Activated T-helper 1 cell treated with anti-CD3 and anti-CD28 coated beads, Interleukin-12 subunit alpha, Interleukin-12 subunit beta, Interleukin-2, Interleukin-4 antibody, amounts not matched to agents 30 ng/mL and 10 ng/mL and 1 ng/mL, durations not matched to agents 14 hours and 24 hours and 36 hours (primary cell): ENCODE measurements around the gene TUT7. TPM values are rescaled to one million over a fixed set of nuclear protein-coding genes. Genes with fewer than 3 reads are reported as not detected.

ENCODE experiments used
- DNase-seq: peaks from one replicate; pipeline ENCODE4 v3.0.0; 2021; ENCODE audit warnings: low spot score
- H3K27ac Mint-ChIP-seq: one replicate; pipeline ENCODE4 v1.8.0; 2021; ENCODE audit warnings: mild to moderate bottlenecking, mixed read lengths
- H3K27me3 Mint-ChIP-seq: one replicate; pipeline ENCODE4 v1.8.0; 2022; ENCODE audit warnings: mild to moderate bottlenecking, moderate library complexity, mixed read lengths; ENCODE audit not compliant: insufficient read depth
- H3K36me3 Mint-ChIP-seq: one replicate; pipeline ENCODE4 v1.8.0; 2021; ENCODE audit warnings: low read depth, mixed read lengths
- H3K4me1 Mint-ChIP-seq: one replicate; pipeline ENCODE4 v1.8.0; 2021; ENCODE audit warnings: low read depth, mixed read lengths
- H3K4me3 Mint-ChIP-seq: one replicate; pipeline ENCODE4 v1.8.0; 2021; ENCODE audit warnings: mild to moderate bottlenecking, moderate library complexity, mixed read lengths
- H3K9me3 Mint-ChIP-seq: one replicate; pipeline ENCODE4 v1.8.0; 2021; ENCODE audit warnings: mixed read lengths
- intact Hi-C: fragments of 100-400 bp; cut with micrococcal nuclease; formaldehyde crosslinking; loops from one replicate; pipeline ENCODE4 v1.15.1; 2024
- total RNA-seq: library from RNA; stranded (reverse); gene quantifications from 2 replicates; pipeline ENCODE4 v1.2.3, GENCODE V29; 2022

Gene TUT7
- total RNA-seq, 1 donor from 2014 or later = 44.1 TPM

DNA sequence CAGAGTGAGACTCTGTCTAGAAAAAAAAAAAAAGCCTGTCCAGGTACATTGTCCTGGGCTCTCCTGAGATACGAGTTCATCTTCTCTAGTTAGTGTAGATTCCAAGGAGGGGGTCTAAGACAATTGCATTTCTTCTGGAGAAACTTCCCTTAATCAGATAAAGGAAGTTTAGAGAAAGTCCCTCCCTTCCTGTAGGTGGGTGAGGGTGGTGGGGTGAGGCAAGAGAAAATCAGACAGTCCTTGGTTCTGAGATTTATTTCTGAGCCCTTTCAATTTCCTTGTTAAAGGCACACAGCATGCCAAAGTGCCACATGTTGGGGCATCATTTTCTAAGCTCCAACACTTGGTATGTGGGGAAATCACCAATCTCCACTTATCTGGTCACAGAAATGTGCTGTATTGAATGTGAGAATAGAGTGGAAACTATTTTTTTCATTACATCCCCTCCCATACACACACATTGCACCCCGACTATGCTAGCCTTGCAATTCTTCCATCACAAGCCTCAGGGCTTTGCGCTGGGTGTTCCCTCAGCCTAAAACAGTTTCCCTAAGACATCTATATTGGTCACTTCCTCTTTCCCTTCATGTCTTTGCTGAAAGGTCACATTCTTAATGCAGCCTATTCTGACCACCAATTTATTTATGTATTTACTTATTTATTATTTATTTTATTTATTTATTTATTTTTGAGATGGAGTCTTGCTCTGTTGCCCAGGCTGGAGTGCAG, 5.1 kb upstream of the TUT7 start:
- Mint-ChIP-seq H3K4me3 (no peak overlapping the region), H3K9me3 (no peaks in the 10 kb centered on the region), H3K27me3 (peaks cover 27% of the 10 kb centered on the region), H3K36me3 (no peaks in the 10 kb centered on the region), H3K4me1 (peaks cover 14% of the 10 kb centered on the region), H3K27ac (no peak overlapping the region)
- DNase-seq = no peak
- intact Hi-C loops = loop anchor here (10.0 kb wide), 1 partner anchor 555 kb away; no protein-coding TSS in a partner anchor

DNA sequence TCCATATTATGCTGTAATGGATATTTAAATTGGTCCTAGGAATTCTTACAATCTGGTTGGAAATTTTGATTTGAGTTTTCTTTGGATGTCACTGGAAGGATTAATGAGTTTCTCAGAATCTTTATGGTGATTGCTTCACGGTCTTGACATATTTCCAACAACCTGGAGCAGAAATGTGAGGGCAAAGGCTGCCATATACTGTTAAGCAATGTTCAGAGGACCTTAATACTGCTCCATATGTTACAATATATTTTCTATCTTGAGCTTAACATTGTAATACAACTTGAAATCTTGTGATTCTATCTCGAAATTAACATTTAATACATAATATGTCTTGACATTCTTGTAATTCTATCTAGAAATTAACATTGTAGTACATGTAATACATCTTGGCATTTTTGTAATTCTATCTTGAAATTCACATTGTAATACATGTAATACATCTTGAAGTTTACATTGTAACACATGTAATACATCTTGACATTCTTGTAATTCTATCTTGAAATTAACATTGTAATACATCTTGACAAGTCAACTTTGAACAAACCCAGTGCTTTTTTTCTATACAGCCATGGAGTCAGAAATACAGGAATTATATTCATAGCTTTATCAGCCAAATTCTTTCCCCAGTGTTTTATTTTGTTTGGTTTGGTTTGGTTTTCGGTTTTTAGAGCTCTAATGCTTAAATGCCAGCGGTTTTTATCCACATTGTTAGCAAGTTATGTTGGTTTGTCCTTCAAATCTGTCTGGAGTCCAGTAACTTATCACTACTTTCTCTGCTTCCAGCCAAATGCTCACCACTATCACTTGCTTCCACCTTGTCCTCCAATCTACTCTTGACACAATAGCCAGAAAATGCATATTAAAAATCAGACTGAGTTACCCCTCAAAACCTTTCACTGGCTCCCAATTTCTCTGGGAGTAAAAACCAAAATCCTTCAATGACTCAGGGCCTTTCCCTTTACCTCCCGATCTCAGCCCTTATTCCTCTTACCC, 3.0 kb upstream of the TUT7 start:
- Mint-ChIP-seq H3K4me3 (no peak overlapping the region), H3K27ac (no peak overlapping the region), H3K4me1 (peaks cover 28% of the 10 kb centered on the region), H3K9me3 (no peaks in the 10 kb centered on the region), H3K36me3 (peaks cover 12% of the 10 kb centered on the region), H3K27me3 (peaks cover 27% of the 10 kb centered on the region)
- no peak for DNase-seq
- intact Hi-C loops = loop anchor here (10.0 kb wide), 1 partner anchor 552 kb away; no protein-coding TSS in a partner anchor

DNA sequence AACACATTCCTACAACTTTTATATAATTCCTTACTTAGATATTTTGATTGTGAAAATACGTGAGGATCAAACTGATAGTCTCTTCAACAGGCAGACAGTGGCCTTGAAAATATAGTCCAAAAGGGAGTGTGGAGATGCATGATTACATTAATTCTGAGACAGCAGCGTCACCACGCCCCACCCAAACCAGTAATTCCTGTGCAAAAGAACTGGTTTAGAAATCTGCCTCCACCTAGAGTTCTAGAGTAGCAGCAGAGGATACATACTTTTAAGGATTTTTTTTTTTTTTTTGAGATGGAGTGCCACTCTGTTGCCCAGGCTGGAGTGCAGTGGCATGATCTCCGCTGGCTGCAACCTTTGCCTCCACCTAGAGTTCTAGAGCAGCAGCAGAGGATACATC, 1.6 kb upstream of the TUT7 start:
- no peak for DNase-seq
- Mint-ChIP-seq H3K27ac (no peak overlapping the region), H3K4me3 (no peak overlapping the region), H3K4me1 (peaks cover 35% of the 10 kb centered on the region), H3K9me3 (peaks cover 3% of the 10 kb centered on the region), H3K36me3 (peaks cover 20% of the 10 kb centered on the region), H3K27me3 (peaks cover 24% of the 10 kb centered on the region)
- intact Hi-C loops = loop anchor here (10.0 kb wide), 1 partner anchor 551 kb away; no protein-coding TSS in a partner anchor

DNA sequence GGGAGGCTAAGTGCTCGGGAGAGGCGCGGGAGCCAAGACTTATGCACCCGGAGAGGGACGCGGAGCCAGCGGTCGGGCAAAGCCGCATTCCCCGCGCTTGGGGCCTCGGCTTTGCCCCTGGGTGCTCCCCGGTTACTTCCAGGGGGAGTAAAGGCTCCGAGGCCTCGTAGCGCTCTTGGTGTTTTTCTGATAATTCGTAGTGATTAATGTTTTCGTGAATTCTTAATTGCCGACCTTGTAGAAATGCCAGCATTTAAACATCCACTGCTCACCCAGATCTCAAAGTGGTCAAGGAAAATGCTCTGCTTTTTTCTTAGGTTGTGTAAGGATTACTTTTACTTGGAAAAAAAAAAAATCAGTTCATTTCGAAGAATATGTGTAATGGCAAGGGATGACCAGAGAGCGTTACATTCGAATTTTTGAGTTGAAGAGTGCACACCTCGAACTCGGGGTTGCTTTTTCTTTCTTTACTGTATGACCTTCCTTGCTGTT, 654 bp upstream of the TUT7 start:
- intact Hi-C loops = loop anchor here (1.0 to 10.0 kb wide), 9 partner anchors 52 to 1947 kb away; partner anchors contain the start of genes AGTPBP1, GAS1 and ISCA1
- Mint-ChIP-seq H3K27ac (peak overlapping the region; percentile 86), H3K27me3 (peaks cover 23% of the 10 kb centered on the region), H3K4me1 (peaks cover 37% of the 10 kb centered on the region), H3K36me3 (peaks cover 28% of the 10 kb centered on the region), H3K9me3 (peaks cover 3% of the 10 kb centered on the region), H3K4me3 (peak overlapping the region; percentile 99)
- DNase-seq = no peak

DNA sequence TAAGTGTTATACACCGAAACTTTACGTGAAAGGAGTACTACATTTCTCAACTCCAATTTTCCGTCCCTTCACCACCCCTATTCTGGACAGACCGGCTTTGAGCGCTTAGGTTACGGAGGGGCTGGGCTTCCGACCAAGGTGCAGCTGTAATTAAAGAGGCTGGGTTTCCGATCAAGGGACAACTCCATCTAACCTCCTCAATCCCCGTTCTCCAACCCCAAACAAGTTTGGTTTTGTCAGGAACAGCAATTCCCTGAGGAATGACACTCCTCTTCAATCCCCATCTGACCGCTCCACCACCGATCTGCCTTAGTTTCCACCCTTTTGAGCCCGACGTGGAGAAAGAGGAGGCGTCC, 577 bp downstream of the TUT7 start:
- peaks cover 17% of the 10 kb centered on the region for H3K27me3 Mint-ChIP-seq
- peaks cover 4% of the 10 kb centered on the region for H3K9me3 Mint-ChIP-seq
- H3K36me3 Mint-ChIP-seq = peaks cover 34% of the 10 kb centered on the region
- peaks cover 45% of the 10 kb centered on the region for H3K4me1 Mint-ChIP-seq
- intact Hi-C loops = loop anchor here (1.0 to 10.0 kb wide), 10 partner anchors 51 to 1949 kb away; partner anchors contain the start of genes AGTPBP1, GAS1, GOLM1 and ISCA1
- no peak for DNase-seq
- H3K4me3 Mint-ChIP-seq = peak overlapping the region; percentile 99
- peak overlapping the region; percentile 100 for H3K27ac Mint-ChIP-seq

DNA sequence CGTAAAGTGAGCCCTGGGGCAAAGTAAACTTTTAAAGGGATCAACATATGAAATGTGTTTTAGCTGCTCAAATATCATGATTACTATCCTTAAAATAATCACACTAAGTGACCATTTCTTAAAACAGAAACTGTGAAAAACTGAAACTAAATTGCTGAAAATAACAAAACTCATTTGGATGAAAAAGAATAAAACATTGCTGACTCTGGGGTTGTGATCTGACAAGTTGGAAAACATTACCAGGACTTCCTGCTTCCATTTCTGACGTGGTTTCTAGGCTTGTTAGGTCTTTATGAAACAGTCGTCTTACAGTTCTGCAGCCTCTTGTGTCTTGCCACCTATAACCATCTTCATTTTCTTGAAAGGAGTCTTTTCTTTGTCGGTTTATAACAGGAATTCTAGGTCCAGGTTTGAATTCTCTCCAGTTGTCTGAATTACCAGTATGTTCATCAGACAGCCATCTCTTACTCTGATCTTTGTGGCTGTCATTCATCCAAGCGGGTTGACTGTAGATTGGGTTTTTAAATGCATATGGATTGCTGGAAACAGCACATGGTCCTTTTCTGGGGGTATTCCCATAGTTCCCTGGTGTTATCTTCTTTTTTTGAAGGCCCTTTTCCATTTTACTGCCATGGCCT, 1.7 kb downstream of the TUT7 start:
- intact Hi-C loops = loop anchor here (1.0 to 10.0 kb wide), 8 partner anchors 15 to 1950 kb away; partner anchors contain the start of genes GAS1 and GOLM1
- peak; percentile 17 for DNase-seq
- H3K27ac Mint-ChIP-seq = peak overlapping the region; percentile 100
- peaks cover 13% of the 10 kb centered on the region for H3K27me3 Mint-ChIP-seq
- H3K36me3 Mint-ChIP-seq = peaks cover 43% of the 10 kb centered on the region
- peak overlapping the region; percentile 99 for H3K4me3 Mint-ChIP-seq
- peaks cover 7% of the 10 kb centered on the region for H3K9me3 Mint-ChIP-seq
- peaks cover 55% of the 10 kb centered on the region for H3K4me1 Mint-ChIP-seq

DNA sequence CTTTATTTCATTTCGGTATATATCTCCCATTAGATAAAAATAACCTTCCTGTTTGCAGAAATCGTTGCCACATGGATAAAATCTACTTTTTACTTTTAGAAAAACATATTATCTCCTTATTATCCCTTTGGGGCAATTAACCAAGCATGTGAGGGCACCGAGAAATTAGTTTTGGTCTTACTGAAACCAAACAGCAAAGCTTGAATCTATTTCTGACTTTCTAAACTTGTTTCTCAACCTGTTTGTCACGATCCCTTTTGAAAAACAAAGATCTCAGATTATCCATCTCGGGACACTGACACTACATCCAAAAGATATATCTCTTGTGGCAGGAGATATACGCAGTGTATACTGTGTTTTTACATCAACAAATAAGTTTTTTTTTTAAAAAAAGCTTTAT, 2.3 kb downstream of the TUT7 start:
- Mint-ChIP-seq H3K4me3 (peak overlapping the region; percentile 80), H3K4me1 (peaks cover 60% of the 10 kb centered on the region), H3K27ac (peak overlapping the region; percentile 89), H3K9me3 (peaks cover 7% of the 10 kb centered on the region), H3K27me3 (peaks cover 9% of the 10 kb centered on the region), H3K36me3 (peaks cover 43% of the 10 kb centered on the region)
- no peak for DNase-seq
- intact Hi-C loops = loop anchor here (1.0 to 10.0 kb wide), 8 partner anchors 15 to 1950 kb away; partner anchors contain the start of genes GAS1 and GOLM1

DNA sequence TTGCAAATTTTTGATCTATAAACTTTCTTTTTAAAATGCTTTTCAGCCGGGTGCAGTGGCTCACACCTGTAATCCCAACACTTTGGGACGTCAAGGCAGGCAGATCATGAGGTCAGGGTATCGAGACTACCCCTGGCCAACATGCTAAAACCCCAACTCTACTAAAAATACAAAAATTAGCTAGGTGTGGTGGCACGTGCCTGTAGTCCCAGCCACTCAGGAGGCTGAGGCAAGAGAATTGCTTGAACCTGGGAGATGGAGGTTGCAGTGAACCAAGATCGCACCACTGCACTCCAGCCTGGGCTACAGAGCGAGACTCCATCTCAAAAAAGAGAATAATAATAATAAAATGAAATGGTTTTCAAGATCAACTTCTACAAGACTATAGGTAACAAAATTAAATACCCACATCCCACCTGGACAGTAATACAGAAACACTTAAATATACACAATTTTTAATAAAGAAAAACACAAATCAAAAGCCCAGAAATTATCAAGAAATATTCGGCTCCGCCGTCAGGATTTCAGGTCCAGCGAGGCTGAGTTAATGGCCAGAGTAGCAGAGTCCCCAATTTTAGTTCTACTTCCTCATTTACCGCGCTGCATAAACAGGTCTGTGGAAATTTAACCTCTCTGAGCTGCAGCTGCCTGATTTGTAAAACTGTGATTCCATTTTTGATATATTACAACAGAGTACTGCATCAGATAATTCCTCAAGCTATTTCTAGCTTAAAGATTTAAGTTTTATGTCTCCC, 4.0 kb downstream of the TUT7 start:
- Mint-ChIP-seq H3K36me3 (peaks cover 54% of the 10 kb centered on the region), H3K4me3 (peak overlapping the region; percentile 60), H3K4me1 (peaks cover 72% of the 10 kb centered on the region), H3K9me3 (peaks cover 7% of the 10 kb centered on the region), H3K27me3 (peaks cover 6% of the 10 kb centered on the region), H3K27ac (no peak overlapping the region)
- no peak for DNase-seq
- intact Hi-C loops = loop anchor here (5.0 to 10.0 kb wide), 6 partner anchors 48 to 1952 kb away; partner anchors contain the start of gene GAS1

DNA sequence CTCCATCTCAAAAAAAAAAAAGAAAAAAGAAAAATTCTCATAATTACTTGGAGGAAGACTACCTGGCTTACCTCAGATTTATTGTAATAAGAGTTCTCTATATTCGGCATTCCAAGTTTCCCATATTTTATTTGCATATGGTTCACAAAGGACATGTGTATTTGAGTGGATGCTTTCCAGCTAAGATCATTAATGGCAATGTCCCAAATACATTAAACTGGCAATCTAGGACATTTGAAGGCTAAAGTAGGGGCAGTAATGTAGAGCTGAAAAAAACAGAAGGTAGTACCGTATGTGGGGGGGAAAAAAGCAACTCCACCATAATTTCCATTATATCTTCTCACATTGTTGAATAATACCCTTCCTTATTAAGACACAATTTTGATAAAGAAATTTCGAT, 4.9 kb downstream of the TUT7 start:
- no peak overlapping the region for H3K4me3 Mint-ChIP-seq
- H3K4me1 Mint-ChIP-seq = peaks cover 74% of the 10 kb centered on the region
- peaks cover 60% of the 10 kb centered on the region for H3K36me3 Mint-ChIP-seq
- peaks cover 7% of the 10 kb centered on the region for H3K9me3 Mint-ChIP-seq
- intact Hi-C loops = no loop called here
- DNase-seq = no peak
- no peak overlapping the region for H3K27ac Mint-ChIP-seq
- H3K27me3 Mint-ChIP-seq = no peaks in the 10 kb centered on the region

DNA sequence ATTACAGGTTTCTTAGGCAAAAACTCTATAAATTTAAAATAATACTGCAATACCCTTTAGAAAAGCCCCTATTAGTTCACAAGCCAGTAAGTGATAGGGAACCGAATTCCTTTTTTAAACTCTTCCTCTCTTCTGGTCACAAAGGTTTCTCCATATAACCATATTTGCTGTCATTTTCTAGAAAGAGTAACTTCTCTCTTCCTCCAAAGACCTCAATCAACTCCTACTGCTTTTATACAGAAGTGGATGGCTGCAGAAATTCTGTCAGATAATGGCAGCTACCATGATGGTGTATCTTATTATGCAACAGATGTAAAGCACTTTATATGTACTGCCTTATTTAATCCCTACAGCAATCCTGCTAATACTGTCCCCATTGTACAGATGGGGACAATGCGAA, 6.2 kb downstream of the TUT7 start:
- Mint-ChIP-seq H3K27me3 (no peaks in the 10 kb centered on the region), H3K4me1 (peaks cover 68% of the 10 kb centered on the region), H3K27ac (no peak overlapping the region), H3K9me3 (peaks cover 7% of the 10 kb centered on the region), H3K36me3 (peaks cover 54% of the 10 kb centered on the region), H3K4me3 (peak overlapping the region; percentile 47)
- DNase-seq = no peak
- intact Hi-C loops = loop anchor here (1.0 kb wide), 1 partner anchor 11 kb away; no protein-coding TSS in a partner anchor

DNA sequence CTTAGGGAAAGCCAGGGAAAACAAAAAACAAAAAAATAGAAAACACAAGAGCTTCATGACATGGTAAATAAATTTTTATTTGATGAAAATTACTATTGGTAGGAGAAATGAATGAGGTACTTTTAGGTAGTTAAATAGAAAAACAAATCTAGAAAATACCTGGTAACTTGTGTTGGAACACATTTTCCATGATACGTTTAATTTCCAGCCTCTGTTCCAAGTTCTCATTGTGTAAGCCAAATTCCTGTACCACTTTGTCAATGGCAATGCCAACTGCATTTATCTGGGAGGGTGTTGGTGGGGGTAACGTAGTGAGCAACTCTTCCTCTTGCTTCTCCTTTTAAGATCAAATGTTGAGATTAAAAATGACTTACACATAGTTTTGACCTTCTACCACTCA, 9.4 kb downstream of the TUT7 start:
- Mint-ChIP-seq H3K27ac (no peak overlapping the region), H3K27me3 (no peaks in the 10 kb centered on the region), H3K9me3 (peaks cover 4% of the 10 kb centered on the region), H3K36me3 (peaks cover 48% of the 10 kb centered on the region), H3K4me1 (peaks cover 67% of the 10 kb centered on the region), H3K4me3 (no peak overlapping the region)
- intact Hi-C loops = no loop called here
- DNase-seq = no peak
